Panc1 (cell line): ENCODE results near the gene ANXA3.

ENCODE experiments used
- CTCF ChIP-seq: fragments of 450-650 bp; IDR thresholded peaks from 2 replicates; pipeline ENCODE4 v1.5.1; 2017; ENCODE audit warnings: mild to moderate bottlenecking
- REST ChIP-seq, 2 experiments: IDR thresholded peaks; 2 replicates each; pipeline ENCODE4 v1.6.1; 2011 to 2012; ENCODE audit warnings: low read depth in 2 of 2, control low read depth in 1 of 2, low read length in 1 of 2, mild to moderate bottlenecking in 1 of 2, moderate library complexity in 1 of 2; ENCODE audit not compliant: insufficient read depth in 1 of 2
- SIN3A ChIP-seq: IDR thresholded peaks from 2 replicates; pipeline ENCODE4 v1.6.1; 2012; ENCODE audit warnings: low read depth, mild to moderate bottlenecking, low read length, moderate library complexity, borderline replicate concordance; ENCODE audit not compliant: insufficient read depth

GRCh38 chr4:78568640-78569305, 17.2 kb downstream of the ANXA3 start:
- TF ChIP-seq CTCF (no peak), SIN3A (no peak), REST (IDR thresholded peaks at IDR 0.05; ENCODE audit: insufficient read depth in 1 of 2, low read depth in 2 of 2, low read length in 1 of 2) (no peak)
